K562 (cell line): ENCODE results near the gene ARF4. TPM values are rescaled to one million over a fixed set of nuclear protein-coding genes. Genes with fewer than 3 reads are reported as not detected.
A peak's percentile ranks its signal among the peaks of the same experiment; 100 is the strongest.

Experiments used
- ARHGAP35 ChIP-seq: fragments of 450-650 bp; IDR thresholded peaks from 2 replicates; pipeline ENCODE4 v1.6.1; 2018; ENCODE audit not compliant: partially characterized antibody
- CCAR2 ChIP-seq: fragments of 200-400 bp; formaldehyde crosslinking; IDR thresholded peaks from 2 replicates; pipeline ENCODE4 v1.6.1; 2017; ENCODE audit warnings: mild to moderate bottlenecking, low read depth, low read length
- CHD2 ChIP-seq: IDR thresholded peaks from 2 replicates; pipeline ENCODE4 v1.6.1; 2011; ENCODE audit warnings: low read depth, low read length
- CREBBP ChIP-seq: IDR thresholded peaks from one replicate; pipeline ENCODE4 v1.6.1; 2012; ENCODE audit warnings: low read depth, mild to moderate bottlenecking, control low read depth, inconsistent platforms, low read length
- CTCF ChIP-seq, 3 experiments: IDR thresholded peaks in 2 of 3; conservative IDR thresholded peaks in 1 of 3; 2 replicates each; pipeline ENCODE4 v1.5.1; 2011 to 2012; ENCODE audit warnings: low read length in 3 of 3, mild to moderate bottlenecking in 3 of 3, control low read depth in 2 of 3, improper control_type of control experiment in 1 of 3, inconsistent platforms in 1 of 3, low read depth in 1 of 3, mixed read lengths in 1 of 3, moderate library complexity in 1 of 3; ENCODE audit not compliant: insufficient read depth in 2 of 3
- HMGN3 ChIP-seq: IDR thresholded peaks from 2 replicates; pipeline ENCODE4 v1.6.1; 2011; ENCODE audit warnings: borderline replicate concordance, low read depth, mild to moderate bottlenecking, mixed read lengths, low read length; ENCODE audit not compliant: insufficient read length; ENCODE audit errors: extremely low read depth
- HSF4 ChIP-seq: fragments of 250-450 bp; sonication (Bioruptor Pico); IDR thresholded peaks from 2 replicates; pipeline ENCODE4 v2.1.2; 2022; ENCODE audit warnings: mild to moderate bottlenecking, moderate library complexity, borderline replicate concordance
- ILK ChIP-seq: fragments of 450-650 bp; IDR thresholded peaks from 2 replicates; pipeline ENCODE4 v1.6.1; 2016; ENCODE audit warnings: missing genetic modification characterization, low read depth, mild to moderate bottlenecking, missing compliant biosample characterization, moderate library complexity, borderline replicate concordance
- KDM4B ChIP-seq, 2 experiments: fragments of 450-650 bp in 1 of 2; sonication (generic) in 1 of 2; IDR thresholded peaks; 2 replicates each; pipeline ENCODE4 v1.6.1; 2016 to 2017; ENCODE audit warnings: borderline replicate concordance in 2 of 2, antibody characterized with exemption in 1 of 2, low read depth in 1 of 2, mild to moderate bottlenecking in 1 of 2
- NR2C1 ChIP-seq, 2 experiments: fragments of 450-650 bp; IDR thresholded peaks; 2 replicates each; pipeline ENCODE4 v1.6.1; 2017; ENCODE audit warnings: mild to moderate bottlenecking in 2 of 2, antibody characterized with exemption in 1 of 2, inconsistent platforms in 1 of 2, missing compliant biosample characterization in 1 of 2, missing genetic modification characterization in 1 of 2
- PHF21A ChIP-seq: fragments of 450-650 bp; IDR thresholded peaks from 2 replicates; pipeline ENCODE4 v1.6.1; 2017; ENCODE audit warnings: low read depth, borderline replicate concordance
- SMARCC2 ChIP-seq: fragments of 450-650 bp; IDR thresholded peaks from 2 replicates; pipeline ENCODE4 v1.6.1; 2017; ENCODE audit warnings: antibody characterized with exemption, moderate library complexity, mild to moderate bottlenecking, low read depth
- SMC3 ChIP-seq: conservative IDR thresholded peaks from 2 replicates; pipeline ENCODE4 v1.6.1; 2011; ENCODE audit warnings: low read depth, low read length, improper control_type of control experiment; ENCODE audit not compliant: insufficient read depth
- STAG1 ChIP-seq: sonication (generic); formaldehyde crosslinking; IDR thresholded peaks from 2 replicates; pipeline ENCODE4 v1.5.0; 2020; ENCODE audit warnings: missing genetic modification reagents, borderline replicate concordance
- TCF7 ChIP-seq: sonication (generic); IDR thresholded peaks from 2 replicates; pipeline ENCODE4 v1.6.1; 2016; ENCODE audit warnings: antibody characterized with exemption, borderline replicate concordance
- TEAD2 ChIP-seq: fragments of 450-650 bp; IDR thresholded peaks from 2 replicates; pipeline ENCODE4 v1.6.1; 2016; ENCODE audit warnings: missing genetic modification characterization, control low read depth, missing compliant biosample characterization
- XRCC3 ChIP-seq: fragments of 450-650 bp; IDR thresholded peaks from 2 replicates; pipeline ENCODE4 v1.6.1; 2017; ENCODE audit warnings: mild to moderate bottlenecking, moderate library complexity
- ZNF146 ChIP-seq: IDR thresholded peaks from one replicate; pipeline ENCODE4 v1.6.1; 2018; ENCODE audit warnings: missing compliant biosample characterization; ENCODE audit not compliant: unreplicated experiment
- ZNF23 ChIP-seq: fragments of 250-450 bp; sonication (Bioruptor Pico); IDR thresholded peaks from 2 replicates; pipeline ENCODE4 v1.4.0; 2020; ENCODE audit warnings: mild to moderate bottlenecking
- ZSCAN32 ChIP-seq: fragments of 450-650 bp; formaldehyde crosslinking; IDR thresholded peaks from 2 replicates; pipeline ENCODE4 v1.4.0; 2020; ENCODE audit warnings: mild to moderate bottlenecking, moderate library complexity
- polyA plus RNA-seq, 8 experiments: library from polyadenylated mRNA; depleted of rRNA in 4 of 8; stranded (reverse) in 5 of 8; unstranded in 3 of 8; fragments of >200 nt; fragmentation: Nextera tagmentation in 2 of 8; fragmentation: Illumina TruSeq in 1 of 8; extraction: Ambion mirVana in 2 of 8; extraction: Trizol in 1 of 8; gene quantifications; 2 replicates each; pipeline versions ENCODE4 v1.2.1 to v1.2.3, GENCODE V29; 2011 to 2014; ENCODE audit warnings: inconsistent platforms in 1 of 8, missing spikeins in 1 of 8
- total RNA-seq, 7 experiments: library from RNA; depleted of rRNA in 6 of 7; stranded (reverse); fragments of >200 nt in 6 of 7; fragmentation: Illumina TruSeq in 2 of 7; extraction: Trizol in 2 of 7; gene quantifications; 2 replicates each; pipeline versions ENCODE4 v1.2.1 to v1.2.3, GENCODE V29; 2011 to 2021; ENCODE audit warnings: low replicate concordance in 1 of 7
- TF ChIP-seq, protein P1 (sequence below): fragments of 250-450 bp; sonication (Bioruptor Pico); IDR thresholded peaks from 2 replicates; pipeline ENCODE4 v1.8.0; 2021; ENCODE audit warnings: mild to moderate bottlenecking, moderate library complexity
- TF ChIP-seq, protein P2 (sequence below): fragments of 250-450 bp; sonication (Bioruptor Pico); IDR thresholded peaks from 2 replicates; pipeline ENCODE4 v1.5.0; 2022; ENCODE audit warnings: mild to moderate bottlenecking
- TF ChIP-seq, protein P3 (sequence below): fragments of 250-450 bp; sonication (Bioruptor Pico); IDR thresholded peaks from 2 replicates; pipeline ENCODE4 v1.5.0; 2021

The ARF4 gene
- total and polyA plus RNA-seq, 9 of the 15 experiments (the other 6 are each of a cell fraction or from before 2014, with no cell fraction given) = 41.1 to 273 (median 83.8) TPM

DNA sequence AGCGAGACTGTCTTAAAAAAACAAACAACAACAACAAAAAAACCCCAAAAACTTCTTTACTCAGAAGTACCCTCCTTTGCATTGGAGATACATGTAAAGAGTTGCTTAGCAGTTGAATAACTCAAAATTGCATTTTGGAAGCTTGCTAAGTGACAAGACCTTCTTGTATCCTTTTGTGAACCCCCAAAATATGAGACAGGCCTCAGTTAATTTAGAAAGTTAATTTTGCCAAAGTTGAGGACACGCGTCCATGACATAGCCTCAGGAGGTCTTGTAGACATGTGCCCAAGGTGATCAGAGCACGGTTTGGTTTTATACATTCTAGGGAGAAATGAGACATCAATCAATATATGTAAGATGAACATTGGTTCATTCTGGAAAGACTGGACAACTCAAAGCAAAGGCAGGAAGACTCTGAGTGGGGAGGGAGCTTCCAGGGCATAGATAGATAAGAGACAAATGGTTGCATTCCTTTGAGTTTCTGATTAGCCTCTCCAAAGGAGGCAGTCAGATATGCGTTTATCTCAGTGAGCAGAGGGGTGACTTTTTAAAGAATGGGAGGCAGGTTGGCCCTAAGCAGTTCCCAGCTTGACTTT is 1.7 kb upstream of the ARF4 start (continued):
- TF ChIP-seq STAG1 (CRISPR knock-in tag) = no peak
- TF ChIP-seq SMC3 = no peak
- no peak for TF ChIP-seq ARHGAP35
- TF ChIP-seq HMGN3 = no peak
- TF ChIP-seq ZNF146 (CRISPR knock-in tag) = no peak
- no peak for TF ChIP-seq TEAD2 (tag)
- no peak for TF ChIP-seq CHD2
- TF ChIP-seq ZSCAN32 = no peak
- TF ChIP-seq SMARCC2 = peak; percentile 81
- TF ChIP-seq TCF7 = no peak
- TF ChIP-seq XRCC3 = no peak
- TF ChIP-seq CREBBP = no peak
- TF ChIP-seq CTCF (IDR thresholded peaks at IDR 0.05 in 2 of 3, conservative IDR thresholded peaks at IDR 0.05 in 1 of 3; ENCODE audit: insufficient read depth in 2 of 3, low read depth in 1 of 3, low read length in 3 of 3) = no peak
- no peak for TF ChIP-seq ZNF23 (CRISPR knock-in tag)
- no peak for TF ChIP-seq KDM4B (IDR thresholded peaks at IDR 0.05; ENCODE audit: borderline replicate concordance in 2 of 2, low read depth in 1 of 2)
- TF ChIP-seq HSF4 = no peak
- TF ChIP-seq, protein P1, sequence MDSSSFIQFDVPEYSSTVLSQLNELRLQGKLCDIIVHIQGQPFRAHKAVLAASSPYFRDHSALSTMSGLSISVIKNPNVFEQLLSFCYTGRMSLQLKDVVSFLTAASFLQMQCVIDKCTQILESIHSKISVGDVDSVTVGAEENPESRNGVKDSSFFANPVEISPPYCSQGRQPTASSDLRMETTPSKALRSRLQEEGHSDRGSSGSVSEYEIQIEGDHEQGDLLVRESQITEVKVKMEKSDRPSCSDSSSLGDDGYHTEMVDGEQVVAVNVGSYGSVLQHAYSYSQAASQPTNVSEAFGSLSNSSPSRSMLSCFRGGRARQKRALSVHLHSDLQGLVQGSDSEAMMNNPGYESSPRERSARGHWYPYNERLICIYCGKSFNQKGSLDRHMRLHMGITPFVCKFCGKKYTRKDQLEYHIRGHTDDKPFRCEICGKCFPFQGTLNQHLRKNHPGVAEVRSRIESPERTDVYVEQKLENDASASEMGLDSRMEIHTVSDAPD = no peak
- TF ChIP-seq PHF21A = no peak
- no peak for TF ChIP-seq CCAR2
- TF ChIP-seq, protein P2, sequence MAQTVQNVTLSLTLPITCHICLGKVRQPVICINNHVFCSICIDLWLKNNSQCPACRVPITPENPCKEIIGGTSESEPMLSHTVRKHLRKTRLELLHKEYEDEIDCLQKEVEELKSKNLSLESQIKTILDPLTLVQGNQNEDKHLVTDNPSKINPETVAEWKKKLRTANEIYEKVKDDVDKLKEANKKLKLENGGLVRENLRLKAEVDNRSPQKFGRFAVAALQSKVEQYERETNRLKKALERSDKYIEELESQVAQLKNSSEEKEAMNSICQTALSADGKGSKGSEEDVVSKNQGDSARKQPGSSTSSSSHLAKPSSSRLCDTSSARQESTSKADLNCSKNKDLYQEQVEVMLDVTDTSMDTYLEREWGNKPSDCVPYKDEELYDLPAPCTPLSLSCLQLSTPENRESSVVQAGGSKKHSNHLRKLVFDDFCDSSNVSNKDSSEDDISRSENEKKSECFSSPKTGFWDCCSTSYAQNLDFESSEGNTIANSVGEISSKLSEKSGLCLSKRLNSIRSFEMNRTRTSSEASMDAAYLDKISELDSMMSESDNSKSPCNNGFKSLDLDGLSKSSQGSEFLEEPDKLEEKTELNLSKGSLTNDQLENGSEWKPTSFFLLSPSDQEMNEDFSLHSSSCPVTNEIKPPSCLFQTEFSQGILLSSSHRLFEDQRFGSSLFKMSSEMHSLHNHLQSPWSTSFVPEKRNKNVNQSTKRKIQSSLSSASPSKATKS (CRISPR knock-in tag) = no peak
- TF ChIP-seq, protein P3, sequence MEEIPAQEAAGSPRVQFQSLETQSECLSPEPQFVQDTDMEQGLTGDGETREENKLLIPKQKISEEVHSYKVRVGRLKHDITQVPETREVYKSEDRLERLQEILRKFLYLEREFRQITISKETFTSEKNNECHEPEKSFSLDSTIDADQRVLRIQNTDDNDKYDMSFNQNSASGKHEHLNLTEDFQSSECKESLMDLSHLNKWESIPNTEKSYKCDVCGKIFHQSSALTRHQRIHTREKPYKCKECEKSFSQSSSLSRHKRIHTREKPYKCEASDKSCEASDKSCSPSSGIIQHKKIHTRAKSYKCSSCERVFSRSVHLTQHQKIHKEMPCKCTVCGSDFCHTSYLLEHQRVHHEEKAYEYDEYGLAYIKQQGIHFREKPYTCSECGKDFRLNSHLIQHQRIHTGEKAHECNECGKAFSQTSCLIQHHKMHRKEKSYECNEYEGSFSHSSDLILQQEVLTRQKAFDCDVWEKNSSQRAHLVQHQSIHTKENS (CRISPR knock-in tag) = no peak
- TF ChIP-seq ILK (tag) = no peak
- TF ChIP-seq NR2C1 (IDR thresholded peaks at IDR 0.05) = no peak
- TF ChIP-seq NR2C1 (tag; IDR thresholded peaks at IDR 0.05) = no peak
